AG04449 (cell line): ENCODE data around the gene MDFI.

Source experiments
- CTCF ChIA-PET: fragments of 350-600 bp; formaldehyde crosslinking; extraction: SDS; loops from one replicate; lab custom pipeline; 2021; ENCODE audit warnings: antibody characterized with exemption; lab: Yijun Ruan, JAX
- POLR2A ChIA-PET: fragments of 400-600, 350-600 bp; formaldehyde crosslinking; extraction: SDS; loops from one replicate; lab custom pipeline; 2020; ENCODE audit warnings: antibody characterized with exemption, inconsistent platforms; lab: Yijun Ruan, JAX
- DNase-seq: peaks from one replicate; pipeline ENCODE4 v3.0.0-alpha.2; 2010; ENCODE audit warnings: low read depth, low spot score
- H3K4me3 ChIP-seq: 2 replicates; pipeline ENCODE4 v1.5.1; 2011; ENCODE audit warnings: low read depth, mild to moderate bottlenecking, control low read depth, low read length
- CTCF ChIP-seq: IDR thresholded peaks from one replicate; pipeline ENCODE4 v1.5.1; 2011; ENCODE audit warnings: mild to moderate bottlenecking, moderate library complexity, low read length, control low read depth, inconsistent platforms; ENCODE audit not compliant: insufficient read depth; ENCODE audit errors: missing control alignments

The MDFI gene

GRCh38 chr6:41642960-41643898 lies 5.0 kb downstream of the MDFI start:
- POLR2A ChIA-PET: no interaction called here

GRCh38 chr6:41643899-41644269 lies 5.6 kb downstream of the MDFI start:
- POLR2A ChIA-PET: no interaction called here
- DNase-seq: no peak
- CTCF ChIA-PET: interaction anchor here (1.1 to 1.2 kb wide), 2 partner anchors 14 to 276 kb away, joined by 3 to 7 read pairs; no protein-coding TSS in a partner anchor
- no peak overlapping the region for H3K4me3 ChIP-seq
- no peak for TF ChIP-seq CTCF

More at GRCh38 chr6:41642960-41643898, 5.0 kb downstream of the MDFI start:
- no peak for DNase-seq
- no peak overlapping the region for H3K4me3 ChIP-seq
- CTCF ChIA-PET: interaction anchor here (1.1 kb wide), 1 partner anchor 275 kb away, joined by 7 read pairs; no protein-coding TSS in a partner anchor
- TF ChIP-seq CTCF: no peak

GRCh38 chr6:41644297-41644879 lies 6.1 kb downstream of the MDFI start:
- POLR2A ChIA-PET: no interaction called here
- TF ChIP-seq CTCF: no peak
- DNase-seq: no peak
- CTCF ChIA-PET: interaction anchor here (1.1 to 1.2 kb wide), 2 partner anchors 14 to 276 kb away, joined by 3 to 7 read pairs; no protein-coding TSS in a partner anchor
- H3K4me3 ChIP-seq: no peak overlapping the region

- no peak for TF ChIP-seq CTCF
- POLR2A ChIA-PET: no interaction called here
- DNase-seq: no peak
- H3K4me3 ChIP-seq: no peak overlapping the region
- CTCF ChIA-PET: interaction anchor here (0.8 to 1.2 kb wide), 3 partner anchors 13 to 39 kb away, joined by 3 read pairs; no protein-coding TSS in a partner anchor
Measured at GRCh38 chr6:41645007-41645618, 6.8 kb downstream of the MDFI start.

- ChIA-PET CTCF (interaction anchor here (0.8 to 4.6 kb wide), 6 partner anchors 11 to 278 kb away, joined by 3 to 17 read pairs (median 4); no protein-coding TSS in a partner anchor), POLR2A (no interaction called here)
- H3K4me3 ChIP-seq: no peak overlapping the region
- no peak for DNase-seq
- TF ChIP-seq CTCF: no peak
Measured at GRCh38 chr6:41646026-41646795, 7.9 kb downstream of the MDFI start.
